ENCODE data around the gene TNIK. TPM values are rescaled to one million over a fixed set of nuclear protein-coding genes. Genes with fewer than 3 reads are reported as not detected.

TNIK gene
- total and polyA plus RNA-seq, 2 experiments from 2014 or later: 14.6 to 34.3 TPM

- Mint-ChIP-seq H3K27ac (no peak overlapping the region), H3K4me1 (peaks cover 14% of the 10 kb centered on the region), H3K27me3 (ENCODE audit: insufficient read depth, low read depth, poor library complexity) (peaks cover 1% of the 10 kb centered on the region), H3K36me3 (ENCODE audit: low read depth) (no peaks in the 10 kb centered on the region), H3K4me3 (no peak overlapping the region), H3K9me3 (no peaks in the 10 kb centered on the region)
- no peak overlapping the region for H3K27ac ChIP-seq (ENCODE audit: low read depth)
- peaks cover 59% of the 10 kb centered on the region for H3K79me2 ChIP-seq (replicated peaks; ENCODE audit: insufficient read depth)
- H3F3A ChIP-seq (replicated peaks; ENCODE audit: low read depth): no peaks in the 10 kb centered on the region
- 0 out of 2 replicates have a peak, but pooled peaks cover 6% of the 10 kb centered on the region for H4K20me1 ChIP-seq (replicated peaks; ENCODE audit: insufficient read depth)
- H3K4me1 ChIP-seq (ENCODE audit: insufficient read depth): no peaks in the 10 kb centered on the region
- no peaks in the 10 kb centered on the region for H3K9me2 ChIP-seq (ENCODE audit: insufficient read depth)
- H3K4me2 ChIP-seq: no peak overlapping the region
- H2AFZ ChIP-seq: no peak overlapping the region
- TF ChIP-seq ZNF462 (CRISPR knock-in tag; IDR thresholded peaks at IDR 0.05) (no peak), JUNB (IDR thresholded peaks at IDR 0.05; ENCODE audit: unreplicated experiment) (no peak)
- TF ChIP-seq, protein P1, sequence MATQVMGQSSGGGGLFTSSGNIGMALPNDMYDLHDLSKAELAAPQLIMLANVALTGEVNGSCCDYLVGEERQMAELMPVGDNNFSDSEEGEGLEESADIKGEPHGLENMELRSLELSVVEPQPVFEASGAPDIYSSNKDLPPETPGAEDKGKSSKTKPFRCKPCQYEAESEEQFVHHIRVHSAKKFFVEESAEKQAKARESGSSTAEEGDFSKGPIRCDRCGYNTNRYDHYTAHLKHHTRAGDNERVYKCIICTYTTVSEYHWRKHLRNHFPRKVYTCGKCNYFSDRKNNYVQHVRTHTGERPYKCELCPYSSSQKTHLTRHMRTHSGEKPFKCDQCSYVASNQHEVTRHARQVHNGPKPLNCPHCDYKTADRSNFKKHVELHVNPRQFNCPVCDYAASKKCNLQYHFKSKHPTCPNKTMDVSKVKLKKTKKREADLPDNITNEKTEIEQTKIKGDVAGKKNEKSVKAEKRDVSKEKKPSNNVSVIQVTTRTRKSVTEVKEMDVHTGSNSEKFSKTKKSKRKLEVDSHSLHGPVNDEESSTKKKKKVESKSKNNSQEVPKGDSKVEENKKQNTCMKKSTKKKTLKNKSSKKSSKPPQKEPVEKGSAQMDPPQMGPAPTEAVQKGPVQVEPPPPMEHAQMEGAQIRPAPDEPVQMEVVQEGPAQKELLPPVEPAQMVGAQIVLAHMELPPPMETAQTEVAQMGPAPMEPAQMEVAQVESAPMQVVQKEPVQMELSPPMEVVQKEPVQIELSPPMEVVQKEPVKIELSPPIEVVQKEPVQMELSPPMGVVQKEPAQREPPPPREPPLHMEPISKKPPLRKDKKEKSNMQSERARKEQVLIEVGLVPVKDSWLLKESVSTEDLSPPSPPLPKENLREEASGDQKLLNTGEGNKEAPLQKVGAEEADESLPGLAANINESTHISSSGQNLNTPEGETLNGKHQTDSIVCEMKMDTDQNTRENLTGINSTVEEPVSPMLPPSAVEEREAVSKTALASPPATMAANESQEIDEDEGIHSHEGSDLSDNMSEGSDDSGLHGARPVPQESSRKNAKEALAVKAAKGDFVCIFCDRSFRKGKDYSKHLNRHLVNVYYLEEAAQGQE (IDR thresholded peaks at IDR 0.05; ENCODE audit: unreplicated experiment): no peak
- ATAC-seq (no peak), DNase-seq (ENCODE audit: low spot score) (no peak)
- H3K36me3 ChIP-seq (ENCODE audit: insufficient read depth): no peaks in the 10 kb centered on the region
- no peak overlapping the region for H3K4me3 ChIP-seq
- no peaks in the 10 kb centered on the region for H3K27me3 ChIP-seq (ENCODE audit: insufficient read depth)
Observed at GRCh38 chr3:171362575-171362974, 97.6 kb downstream of the TNIK start.
